Endothelial cell of umbilical vein (primary cell): Measurements from ENCODE around the gene SEMA5A. TPM values are rescaled to one million over a fixed set of nuclear protein-coding genes. Genes with fewer than 3 reads are reported as not detected.

Experiments
- BruUV-seq: library from RNA; stranded (reverse); fragments of 400-500 nt; replicated peaks from 2 replicates; lab custom pipeline; 2021; lab: Mats Ljungman, UMichigan
- CTCF ChIA-PET: fragments of 300-600, 350-600 bp; sonication (Branson Sonifier 250); formaldehyde crosslinking; loops from one replicate; lab custom pipeline; 2021; ENCODE audit warnings: antibody characterized with exemption, inconsistent platforms; lab: Charles Lee
- POLR2A ChIA-PET: fragments of 300-600, 350-600 bp; sonication (Branson Sonifier 250); formaldehyde crosslinking; loops from one replicate; lab custom pipeline; 2021; ENCODE audit warnings: antibody characterized with exemption, inconsistent platforms; lab: Charles Lee
- DNase-seq: peaks from one replicate; pipeline ENCODE4 v3.0.0-alpha.2; 2011; ENCODE audit warnings: low read depth, low spot score
- FAIRE-seq: peaks from 2 replicates; lab custom pipeline; 2011; peaks lifted over from hg19 to GRCh38; lab: Jason Lieb, UNC
- H2AFZ ChIP-seq: 2 replicates; pipeline ENCODE4 v1.6.0; 2012; ENCODE audit warnings: low read depth, low read length, control low read depth, inconsistent platforms
- H3K27ac ChIP-seq: 2 replicates; pipeline ENCODE4 v1.5.1; 2011; ENCODE audit warnings: low read depth, mild to moderate bottlenecking, control low read depth, low read length, moderate library complexity; ENCODE audit not compliant: insufficient read depth
- H3K27me3 ChIP-seq, 2 experiments: 2 replicates each; pipeline versions ENCODE4 v1.6.0 to v1.6.1; 2011; ENCODE audit warnings: low read length in 2 of 2, mixed read lengths in 1 of 2; ENCODE audit not compliant: control insufficient read depth in 2 of 2, insufficient read depth in 2 of 2
- H3K36me3 ChIP-seq, 2 experiments: 2 replicates in 1 of 2; 3 replicates in 1 of 2; pipeline ENCODE4 v1.5.1; 2011; ENCODE audit warnings: low read length in 2 of 2, mild to moderate bottlenecking in 1 of 2, moderate library complexity in 1 of 2; ENCODE audit not compliant: control insufficient read depth in 2 of 2, insufficient read depth in 2 of 2; ENCODE audit errors: extremely low read depth in 1 of 2
- H3K4me1 ChIP-seq: 3 replicates; pipeline ENCODE4 v1.5.1; 2011; ENCODE audit warnings: mild to moderate bottlenecking, low read length; ENCODE audit not compliant: control insufficient read depth, insufficient read depth; ENCODE audit errors: extremely low read depth
- H3K4me2 ChIP-seq: 2 replicates; pipeline ENCODE4 v1.6.1; 2011; ENCODE audit warnings: low read length, control low read depth, mixed read lengths; ENCODE audit not compliant: insufficient read depth
- H3K4me3 ChIP-seq, 3 experiments: fragments of 200-600 bp in 1 of 3; sonication (generic), shearing (Covaris generic) in 1 of 3; replicated peaks in 1 of 3; 2 replicates each; pipeline ENCODE4 v1.5.1; 2011 to 2016; ENCODE audit warnings: control low read depth in 3 of 3, low read length in 3 of 3, mild to moderate bottlenecking in 2 of 3, inconsistent platforms in 1 of 3, low read depth in 1 of 3, moderate library complexity in 1 of 3; ENCODE audit not compliant: insufficient read depth in 1 of 3
- H3K79me2 ChIP-seq: 2 replicates; pipeline ENCODE4 v1.6.0; 2012; ENCODE audit warnings: low read length, inconsistent platforms; ENCODE audit not compliant: control insufficient read depth, insufficient read depth
- H3K9ac ChIP-seq: replicated peaks from 2 replicates; pipeline ENCODE3; 2011; ENCODE audit warnings: low read length, control low read depth; ENCODE audit not compliant: insufficient read depth; ENCODE audit errors: extremely low read depth
- H3K9me1 ChIP-seq: replicated peaks from 3 replicates; pipeline ENCODE4 v1.6.0; 2011; ENCODE audit warnings: mild to moderate bottlenecking, low read length; ENCODE audit not compliant: control insufficient read depth, insufficient read depth; ENCODE audit errors: extremely low read depth
- H3K9me3 ChIP-seq: replicated peaks from 2 replicates; pipeline ENCODE4 v1.5.1; 2012; ENCODE audit warnings: low read length, inconsistent platforms; ENCODE audit not compliant: control insufficient read depth, insufficient read depth
- H4K20me1 ChIP-seq: replicated peaks from 2 replicates; pipeline ENCODE3; 2011; ENCODE audit warnings: mild to moderate bottlenecking, low read length; ENCODE audit not compliant: control insufficient read depth, insufficient read depth; ENCODE audit errors: extremely low read depth
- CTCF ChIP-seq, 2 donors: IDR thresholded peaks; 1 replicate in 1 of 2; 2 replicates in 1 of 2; pipeline ENCODE4 v1.5.1; 2011; ENCODE audit warnings: low read length in 2 of 2, mild to moderate bottlenecking in 2 of 2, moderate library complexity in 2 of 2, control low read depth in 1 of 2, inconsistent platforms in 1 of 2, low read depth in 1 of 2; ENCODE audit not compliant: insufficient read depth in 1 of 2; ENCODE audit errors: extremely low read depth in 1 of 2
- EZH2 ChIP-seq: IDR thresholded peaks from 2 replicates; pipeline ENCODE4 v1.6.1; 2012; ENCODE audit warnings: borderline replicate concordance, low read depth, mild to moderate bottlenecking, moderate library complexity, low read length, inconsistent platforms; ENCODE audit not compliant: severe bottlenecking
- FOS ChIP-seq: IDR thresholded peaks from 2 replicates; pipeline ENCODE4 v1.6.1; 2011; ENCODE audit warnings: mild to moderate bottlenecking, low read length, moderate library complexity, borderline replicate concordance; ENCODE audit not compliant: insufficient read depth
- GATA2 ChIP-seq: IDR thresholded peaks from 2 replicates; pipeline ENCODE4 v1.7.0; 2011; ENCODE audit warnings: low read depth, mild to moderate bottlenecking, moderate library complexity, mixed read lengths, low read length; ENCODE audit not compliant: insufficient read length, insufficient read depth
- JUN ChIP-seq: IDR thresholded peaks from 2 replicates; pipeline ENCODE4 v1.6.1; 2011; ENCODE audit warnings: borderline replicate concordance, low read depth; ENCODE audit not compliant: insufficient read length, insufficient read depth
- MAX ChIP-seq: IDR thresholded peaks from 2 replicates; pipeline ENCODE4 v1.6.1; 2011; ENCODE audit not compliant: insufficient read depth, insufficient read length
- MYC ChIP-seq: IDR thresholded peaks from one replicate; pipeline ENCODE4 v1.6.1; 2011; ENCODE audit warnings: mild to moderate bottlenecking, low read depth, low read length
- POLR2A ChIP-seq: IDR thresholded peaks from 2 replicates; pipeline ENCODE4 v1.6.1; 2012; ENCODE audit warnings: low read depth, mild to moderate bottlenecking, control low read depth, low read length
- POLR2AphosphoS5 ChIP-seq: IDR thresholded peaks from 2 replicates; pipeline ENCODE4 v1.6.1; 2012; ENCODE audit warnings: low read depth, mild to moderate bottlenecking, control low read depth, low read length, moderate library complexity; ENCODE audit not compliant: insufficient read depth
- dilution Hi-C: fragments of 300-500 bp; cut with MboI; formaldehyde crosslinking; loops from one replicate; pipeline ENCODE4 v1.15.0; 2019; ENCODE audit warnings: low sequenced_read_pairs; ENCODE audit not compliant: extremely low pct_ligation_motif_present
- intact Hi-C: fragments of 100-400 bp; cut with micrococcal nuclease; formaldehyde crosslinking; loops from one replicate; pipeline ENCODE4 v1.10.0; 2022
- polyA plus RNA-seq, 4 experiments: library from polyadenylated mRNA; depleted of rRNA in 3 of 4; stranded (reverse) in 3 of 4; unstranded in 1 of 4; fragments of >200 nt; gene quantifications; 2 replicates each; pipeline versions ENCODE4 v1.2.1 to v1.2.3, GENCODE V29; 2011 to 2012; ENCODE audit warnings: missing spikeins in 1 of 4
- total RNA-seq: library from RNA; stranded (reverse); gene quantifications from 2 replicates; pipeline ENCODE4 v1.2.3, GENCODE V29; 2021

SEMA5A gene
- total and polyA plus RNA-seq, 2 donors (not counting 3 experiments of a cell fraction or from before 2014, with no cell fraction given): 0.04 to 0.06 TPM

GRCh38 chr5:9183992-9184391 is 361.9 kb downstream of the SEMA5A start:
- Histone ChIP-seq H3K9me1 (no peaks in the 10 kb centered on the region), H3K4me2 (no peak overlapping the region), H3K4me3 (no peak overlapping the region), H3K4me1 (no peaks in the 10 kb centered on the region), H3K27ac (no peak overlapping the region), H3K36me3 (no peaks in the 10 kb centered on the region), H4K20me1 (no peaks in the 10 kb centered on the region), H3K9me3 (no peaks in the 10 kb centered on the region), H3K9ac (no peak overlapping the region), H2AFZ (no peak overlapping the region), H3K27me3 (no peaks in the 10 kb centered on the region), H3K79me2 (no peaks in the 10 kb centered on the region)
- FAIRE-seq: no peak
- BruUV-seq: no TSS peak
- dilution Hi-C loops (no loop called here), intact Hi-C loops (no loop called here)
- ChIA-PET POLR2A (no interaction called here), CTCF (interaction anchor here (1.0 to 1.6 kb wide), 2 partner anchors 11 to 21 kb away, joined by 3 to 4 read pairs; no protein-coding TSS in a partner anchor)
- no peak for TF ChIP-seq MAX
- no peak for TF ChIP-seq MYC
- no peak for TF ChIP-seq EZH2
- no peak for TF ChIP-seq GATA2
- TF ChIP-seq POLR2AphosphoS5: no peak
- TF ChIP-seq CTCF (IDR thresholded peaks at IDR 0.05; ENCODE audit: extremely low read depth in 1 of 2, insufficient read depth in 1 of 2, low read depth in 1 of 2, low read length in 2 of 2): no peak
- no peak for TF ChIP-seq FOS
- TF ChIP-seq POLR2A: no peak
- TF ChIP-seq JUN: no peak
- DNase-seq: no peak
